ENCODE results near the gene CFLAR.

The CFLAR gene

DNA sequence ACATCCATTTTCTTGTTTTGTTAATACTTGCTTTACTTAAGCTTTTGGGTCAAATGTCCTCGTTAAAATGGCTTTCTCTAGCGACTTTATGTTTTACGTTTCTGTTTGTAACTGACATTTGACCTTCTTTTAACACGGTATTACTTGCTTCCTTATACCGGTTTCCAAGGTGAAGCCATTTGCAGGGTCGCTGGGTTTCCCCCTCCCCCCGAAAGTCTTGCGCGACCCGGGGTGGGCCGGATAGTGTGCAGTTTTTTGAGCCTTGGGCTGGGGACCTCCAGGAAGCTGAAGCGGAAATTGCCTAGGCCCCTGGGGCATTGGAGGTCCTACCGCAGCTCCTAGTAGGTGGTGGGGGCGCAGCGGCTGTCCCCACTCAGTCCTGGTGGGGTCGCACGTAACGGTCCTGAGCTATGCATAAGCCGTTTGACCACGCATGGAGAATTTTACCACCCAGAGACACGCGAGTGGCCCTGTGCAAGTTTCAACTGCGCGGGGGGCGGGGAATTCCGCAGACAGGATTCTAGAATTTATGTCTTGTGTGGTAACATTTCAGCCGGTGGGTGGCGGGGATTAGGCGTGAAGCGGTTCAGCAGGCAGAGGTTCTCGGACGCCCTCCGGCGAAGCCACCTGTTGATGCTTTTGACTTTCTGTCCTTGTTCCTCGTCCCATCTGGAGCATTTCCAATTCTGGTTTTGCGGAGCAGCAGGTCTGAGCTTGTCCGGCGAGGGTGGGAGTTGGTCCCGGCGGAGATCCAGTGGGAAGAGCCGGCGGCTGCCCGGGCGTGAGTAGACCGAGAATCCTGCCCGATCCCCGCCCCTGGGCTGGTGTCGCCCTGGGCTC lies 2.4 kb downstream of the CFLAR start:
- TF ChIP-seq CTCF (conservative IDR thresholded peaks at IDR 0.05; ENCODE audit: low read depth, low read length): peak; percentile 35
- H3K4me3 ChIP-seq (ENCODE audit: low read length): peak overlapping the region; percentile 79
- no peak for DNase-seq (ENCODE audit: low read depth)

DNA sequence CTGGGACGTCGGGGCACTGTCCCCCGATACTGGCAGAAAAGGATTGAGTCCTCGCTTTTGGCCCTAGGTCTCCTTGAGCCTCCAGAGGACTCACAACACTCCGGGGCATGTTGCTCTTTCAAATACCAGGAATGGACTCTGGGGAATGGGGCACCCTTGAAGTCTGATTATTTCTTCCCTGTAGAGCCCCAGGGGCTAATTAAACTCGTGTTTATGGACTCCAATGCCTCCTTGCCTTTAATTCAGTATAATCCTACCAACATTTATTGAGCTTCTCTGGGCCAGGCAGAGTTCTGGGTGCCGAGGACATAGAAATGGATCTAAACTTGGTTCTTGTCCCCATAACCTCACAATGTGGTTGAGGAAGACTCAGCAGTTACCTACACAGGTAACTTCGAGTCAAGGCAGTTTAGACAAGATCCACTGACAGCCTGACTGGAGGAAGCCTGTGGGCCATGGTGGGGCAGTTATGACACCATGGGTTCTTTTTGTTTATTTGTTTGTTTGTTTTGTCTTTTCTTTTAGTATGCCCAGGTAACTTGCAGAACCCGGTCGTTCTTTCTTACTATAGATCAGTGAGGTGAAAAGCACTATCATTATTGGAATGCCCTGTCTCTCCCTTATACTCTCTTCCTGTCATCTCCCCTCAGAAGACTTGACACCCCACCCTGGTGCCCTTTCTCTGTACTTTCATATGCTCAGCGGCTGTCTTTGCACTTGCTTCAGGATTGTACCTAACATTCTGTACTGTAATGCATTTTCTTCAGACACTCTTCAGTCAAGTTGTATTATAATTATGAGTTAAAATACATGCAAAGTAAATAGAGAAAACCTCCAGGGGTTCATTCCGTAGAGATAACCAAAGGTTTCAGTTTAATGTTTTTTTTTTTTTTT lies 3.2 kb downstream of the CFLAR start:
- H3K4me3 ChIP-seq (ENCODE audit: low read length): peak overlapping the region; percentile 79
- no peak for DNase-seq (ENCODE audit: low read depth)
- no peak for TF ChIP-seq CTCF (conservative IDR thresholded peaks at IDR 0.05; ENCODE audit: low read depth, low read length)

DNA sequence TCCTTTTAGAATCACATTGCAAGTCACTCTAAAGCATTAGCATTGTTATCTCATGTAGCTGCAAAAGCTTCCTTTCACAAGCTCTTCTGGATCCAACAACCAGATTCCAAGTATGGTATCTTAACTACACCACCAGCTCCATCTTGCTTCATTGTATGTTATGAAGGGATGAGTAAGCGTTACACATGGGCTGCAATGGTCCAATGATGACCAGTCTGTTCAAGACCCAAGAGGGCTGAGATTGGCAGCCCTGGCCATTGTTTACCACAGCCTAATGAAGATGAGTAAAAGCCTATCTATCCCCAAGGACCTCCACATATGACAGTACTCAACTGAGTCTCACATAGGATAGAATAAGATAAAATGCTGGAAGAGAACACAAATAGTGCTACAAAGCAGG lies 6.3 kb downstream of the CFLAR start:
- no peak for TF ChIP-seq CTCF (conservative IDR thresholded peaks at IDR 0.05; ENCODE audit: low read depth, low read length)
- H3K4me3 ChIP-seq (ENCODE audit: low read length): no peak overlapping the region
- no peak for DNase-seq (ENCODE audit: low read depth)

- no peak for DNase-seq (ENCODE audit: low read depth)
- H3K4me3 ChIP-seq (ENCODE audit: low read length): no peak overlapping the region
- no peak for TF ChIP-seq CTCF (conservative IDR thresholded peaks at IDR 0.05; ENCODE audit: low read depth, low read length)
Measured at GRCh38 chr2:201126308-201127151, 10.6 kb downstream of the CFLAR start.

DNA sequence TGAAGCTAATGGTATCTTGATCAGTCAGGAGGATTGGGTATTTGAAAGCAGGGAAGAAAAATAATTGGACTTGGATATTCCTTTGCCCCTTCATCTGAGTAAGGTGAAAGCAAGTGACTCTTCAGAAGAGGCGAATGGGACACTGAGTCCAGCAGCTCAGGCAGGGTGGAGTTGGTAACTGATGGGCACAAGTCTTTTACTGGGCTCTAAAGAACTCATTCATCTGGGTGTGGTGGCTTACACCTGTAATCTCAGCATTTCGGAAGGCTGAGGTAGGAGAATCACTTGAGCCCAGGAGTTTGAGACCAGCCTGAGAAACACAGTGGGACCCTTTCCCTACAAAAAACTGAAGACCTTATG lies 11.2 kb downstream of the CFLAR start:
- no peak for TF ChIP-seq CTCF (conservative IDR thresholded peaks at IDR 0.05; ENCODE audit: low read depth, low read length)
- H3K4me3 ChIP-seq (ENCODE audit: low read length): no peak overlapping the region
- DNase-seq (ENCODE audit: low read depth): no peak

DNA sequence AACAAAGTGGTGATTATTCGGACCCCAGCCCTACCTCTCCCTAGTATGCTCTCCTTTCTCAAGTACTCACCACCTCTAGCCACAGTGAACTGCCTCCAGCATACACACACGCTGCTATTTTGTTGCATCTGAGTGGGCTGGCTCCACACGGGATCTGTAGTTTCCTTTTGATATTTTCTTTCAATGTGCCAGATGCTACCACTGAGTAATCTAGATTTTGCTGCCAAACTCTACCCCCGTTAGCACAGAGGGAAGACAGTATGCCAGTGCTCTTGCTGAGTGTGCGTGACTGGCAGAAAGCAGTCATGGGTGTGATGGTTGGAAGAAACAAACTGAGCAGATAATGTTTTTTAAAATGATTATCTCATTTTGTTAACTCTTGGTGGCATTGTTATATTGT lies 11.6 kb downstream of the CFLAR start:
- no peak for DNase-seq (ENCODE audit: low read depth)
- no peak overlapping the region for H3K4me3 ChIP-seq (ENCODE audit: low read length)
- no peak for TF ChIP-seq CTCF (conservative IDR thresholded peaks at IDR 0.05; ENCODE audit: low read depth, low read length)

Data from retinal pigment epithelial cell (primary cell).